ENCODE measurements around the gene CD209.

DNA sequence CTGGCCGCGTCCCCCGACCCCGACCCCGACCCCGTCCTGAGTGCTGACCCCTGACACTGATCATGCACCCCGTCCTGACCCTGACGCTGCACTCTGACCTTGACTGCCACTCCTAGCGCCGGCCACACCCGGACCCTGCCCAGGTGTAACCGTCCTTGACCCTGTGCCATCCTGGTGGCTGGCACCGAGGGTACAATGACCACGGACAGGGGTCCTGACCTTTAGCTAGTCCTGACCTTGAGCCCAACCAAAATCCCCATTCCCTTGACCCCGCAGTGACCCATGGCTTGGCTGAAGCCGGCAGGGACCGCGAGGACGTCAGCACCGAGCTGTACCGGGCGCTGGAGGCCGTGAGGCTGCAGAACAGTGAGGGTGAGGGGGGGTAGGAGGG, 41.6 kb upstream of the CD209 start:
- TF ChIP-seq, protein P1, sequence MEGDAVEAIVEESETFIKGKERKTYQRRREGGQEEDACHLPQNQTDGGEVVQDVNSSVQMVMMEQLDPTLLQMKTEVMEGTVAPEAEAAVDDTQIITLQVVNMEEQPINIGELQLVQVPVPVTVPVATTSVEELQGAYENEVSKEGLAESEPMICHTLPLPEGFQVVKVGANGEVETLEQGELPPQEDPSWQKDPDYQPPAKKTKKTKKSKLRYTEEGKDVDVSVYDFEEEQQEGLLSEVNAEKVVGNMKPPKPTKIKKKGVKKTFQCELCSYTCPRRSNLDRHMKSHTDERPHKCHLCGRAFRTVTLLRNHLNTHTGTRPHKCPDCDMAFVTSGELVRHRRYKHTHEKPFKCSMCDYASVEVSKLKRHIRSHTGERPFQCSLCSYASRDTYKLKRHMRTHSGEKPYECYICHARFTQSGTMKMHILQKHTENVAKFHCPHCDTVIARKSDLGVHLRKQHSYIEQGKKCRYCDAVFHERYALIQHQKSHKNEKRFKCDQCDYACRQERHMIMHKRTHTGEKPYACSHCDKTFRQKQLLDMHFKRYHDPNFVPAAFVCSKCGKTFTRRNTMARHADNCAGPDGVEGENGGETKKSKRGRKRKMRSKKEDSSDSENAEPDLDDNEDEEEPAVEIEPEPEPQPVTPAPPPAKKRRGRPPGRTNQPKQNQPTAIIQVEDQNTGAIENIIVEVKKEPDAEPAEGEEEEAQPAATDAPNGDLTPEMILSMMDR (conservative IDR thresholded peaks at IDR 0.05; ENCODE audit: low read depth, low read length), result no peak
- no peak for TF ChIP-seq EZH2 (IDR thresholded peaks at IDR 0.05; ENCODE audit: low read length, unreplicated experiment)
- no peak for TF ChIP-seq EZH2phosphoT487 (IDR thresholded peaks at IDR 0.05; ENCODE audit: borderline replicate concordance, low read length)
